ENCODE data around the gene MPZL2. TPM values are rescaled to one million over a fixed set of nuclear protein-coding genes. Genes with fewer than 3 reads are reported as not detected.

The MPZL2 gene
- total and polyA plus RNA-seq, 8 donors, result 52.0 to 117 (median 72.6) TPM

DNA sequence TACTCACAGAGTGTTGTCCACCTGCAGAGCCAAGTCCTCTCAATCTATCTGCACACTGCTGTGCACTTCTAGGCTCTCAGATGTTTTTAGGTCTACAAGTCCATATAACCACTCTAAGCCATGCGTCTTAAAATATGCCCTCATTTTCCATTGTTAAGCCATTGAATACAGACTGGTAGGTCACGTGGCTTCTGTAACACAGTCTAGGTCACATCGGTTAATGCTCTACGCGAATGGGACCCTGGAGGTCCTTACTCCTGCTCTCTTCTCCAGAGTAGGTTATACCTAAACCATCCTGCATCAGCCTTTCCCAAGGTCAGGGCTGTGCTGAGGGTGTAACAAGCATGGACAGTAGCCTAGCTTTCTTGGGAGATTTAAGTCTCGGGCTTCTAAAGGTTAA is 40.1 kb downstream of the MPZL2 start:
- Histone ChIP-seq H3K9me3 (no peaks in the 10 kb centered on the region), H3K27ac (peak overlapping the region in 1 of 2 donors; percentile 81), H3K4me3 (peak overlapping the region in 1 of 2 donors; percentile 31), H3K27me3 (no peaks in the 10 kb centered on the region), H3K36me3 (no peaks in the 10 kb centered on the region), H3K4me1 (peaks cover 0 to 81% of the 10 kb centered on the region in 2 donors)
- ATAC-seq (peak; percentile 9), DNase-seq (no peak)
- intact Hi-C loops (cut with DNase I), result no loop called here
- TF ChIP-seq, protein P1, sequence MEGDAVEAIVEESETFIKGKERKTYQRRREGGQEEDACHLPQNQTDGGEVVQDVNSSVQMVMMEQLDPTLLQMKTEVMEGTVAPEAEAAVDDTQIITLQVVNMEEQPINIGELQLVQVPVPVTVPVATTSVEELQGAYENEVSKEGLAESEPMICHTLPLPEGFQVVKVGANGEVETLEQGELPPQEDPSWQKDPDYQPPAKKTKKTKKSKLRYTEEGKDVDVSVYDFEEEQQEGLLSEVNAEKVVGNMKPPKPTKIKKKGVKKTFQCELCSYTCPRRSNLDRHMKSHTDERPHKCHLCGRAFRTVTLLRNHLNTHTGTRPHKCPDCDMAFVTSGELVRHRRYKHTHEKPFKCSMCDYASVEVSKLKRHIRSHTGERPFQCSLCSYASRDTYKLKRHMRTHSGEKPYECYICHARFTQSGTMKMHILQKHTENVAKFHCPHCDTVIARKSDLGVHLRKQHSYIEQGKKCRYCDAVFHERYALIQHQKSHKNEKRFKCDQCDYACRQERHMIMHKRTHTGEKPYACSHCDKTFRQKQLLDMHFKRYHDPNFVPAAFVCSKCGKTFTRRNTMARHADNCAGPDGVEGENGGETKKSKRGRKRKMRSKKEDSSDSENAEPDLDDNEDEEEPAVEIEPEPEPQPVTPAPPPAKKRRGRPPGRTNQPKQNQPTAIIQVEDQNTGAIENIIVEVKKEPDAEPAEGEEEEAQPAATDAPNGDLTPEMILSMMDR (IDR thresholded peaks at IDR 0.05), result no peak

DNA sequence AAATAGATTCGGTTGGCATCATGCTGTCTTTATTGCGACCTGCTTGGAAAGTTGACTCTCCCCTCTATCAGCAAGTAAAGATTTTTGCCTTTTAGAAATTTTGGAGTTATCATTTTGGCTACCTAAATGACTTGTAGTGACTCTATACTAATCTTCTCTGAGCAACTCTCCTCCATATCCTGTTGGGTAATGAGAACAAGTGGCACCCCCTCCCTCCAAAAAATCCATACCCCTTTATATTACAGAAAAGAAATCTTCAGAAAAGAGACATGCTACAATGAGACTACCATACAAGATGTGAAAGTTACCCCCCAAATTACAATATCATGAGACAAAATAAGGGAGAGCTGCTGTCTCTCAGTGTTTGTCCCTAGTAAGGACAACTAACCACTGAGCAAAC is 40.5 kb downstream of the MPZL2 start:
- ATAC-seq, result no peak
- Histone ChIP-seq H3K9me3 (no peaks in the 10 kb centered on the region), H3K27ac (peak overlapping the region in 1 of 2 donors; percentile 81), H3K36me3 (no peaks in the 10 kb centered on the region), H3K4me3 (peak overlapping the region in 1 of 2 donors; percentile 31), H3K27me3 (no peaks in the 10 kb centered on the region), H3K4me1 (peaks cover 0 to 80% of the 10 kb centered on the region in 2 donors)
- no peak for DNase-seq
- intact Hi-C loops (cut with DNase I), result no loop called here
- TF ChIP-seq, protein P1 (IDR thresholded peaks at IDR 0.05), result no peak

DNA sequence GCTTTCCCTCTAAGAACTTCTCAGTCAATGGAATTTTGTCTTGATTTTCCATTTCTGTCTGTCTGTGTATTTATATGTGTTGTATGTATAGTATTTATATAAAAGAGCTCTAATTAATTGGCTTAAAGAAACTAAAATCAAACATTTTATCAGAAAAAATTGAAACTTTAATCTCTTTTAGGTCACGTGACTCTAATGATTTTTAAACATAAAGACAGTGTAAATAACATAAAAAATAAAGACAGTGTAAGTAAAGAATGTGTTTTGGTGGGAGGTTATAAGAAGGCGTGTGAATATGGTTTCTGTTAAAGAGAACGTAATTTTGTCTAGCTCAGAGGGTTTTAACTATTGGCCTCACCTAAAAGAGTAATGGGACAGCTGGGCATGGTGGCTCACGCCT is 41.7 kb downstream of the MPZL2 start:
- TF ChIP-seq, protein P1 (IDR thresholded peaks at IDR 0.05), result no peak
- Histone ChIP-seq H3K4me3 (no peak overlapping the region), H3K4me1 (peaks cover 0 to 80% of the 10 kb centered on the region in 2 donors), H3K27ac (no peak overlapping the region), H3K36me3 (no peaks in the 10 kb centered on the region), H3K27me3 (no peaks in the 10 kb centered on the region), H3K9me3 (no peaks in the 10 kb centered on the region)
- ATAC-seq (no peak), DNase-seq (no peak)
- intact Hi-C loops (cut with DNase I), result no loop called here

DNA sequence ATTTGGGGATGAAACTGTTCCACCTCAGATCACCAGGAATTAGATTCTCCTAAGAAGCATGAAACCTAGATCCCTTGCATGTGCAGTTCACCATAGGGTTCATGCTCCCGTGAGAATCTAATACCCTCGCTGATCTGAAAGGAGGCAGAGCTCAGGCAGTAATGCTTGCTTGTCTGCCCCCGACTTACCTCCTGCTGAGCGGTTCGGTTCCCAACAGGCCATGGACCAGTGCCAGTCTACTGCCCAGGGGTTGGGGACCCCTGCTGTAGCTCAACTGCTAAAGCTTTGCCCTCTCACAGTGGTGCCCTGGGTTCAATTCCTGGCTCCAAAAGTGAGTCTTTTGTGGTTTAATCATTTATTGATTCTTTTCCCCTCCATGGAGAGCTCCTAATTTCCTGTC is 42.7 kb downstream of the MPZL2 start:
- Histone ChIP-seq H3K4me1 (peaks cover 0 to 80% of the 10 kb centered on the region in 2 donors), H3K9me3 (no peaks in the 10 kb centered on the region), H3K4me3 (no peak overlapping the region), H3K27ac (no peak overlapping the region), H3K36me3 (no peaks in the 10 kb centered on the region), H3K27me3 (no peaks in the 10 kb centered on the region)
- DNase-seq, result no peak
- intact Hi-C loops (cut with DNase I), result no loop called here
- TF ChIP-seq, protein P1 (IDR thresholded peaks at IDR 0.05), result no peak
- no peak for ATAC-seq

DNA sequence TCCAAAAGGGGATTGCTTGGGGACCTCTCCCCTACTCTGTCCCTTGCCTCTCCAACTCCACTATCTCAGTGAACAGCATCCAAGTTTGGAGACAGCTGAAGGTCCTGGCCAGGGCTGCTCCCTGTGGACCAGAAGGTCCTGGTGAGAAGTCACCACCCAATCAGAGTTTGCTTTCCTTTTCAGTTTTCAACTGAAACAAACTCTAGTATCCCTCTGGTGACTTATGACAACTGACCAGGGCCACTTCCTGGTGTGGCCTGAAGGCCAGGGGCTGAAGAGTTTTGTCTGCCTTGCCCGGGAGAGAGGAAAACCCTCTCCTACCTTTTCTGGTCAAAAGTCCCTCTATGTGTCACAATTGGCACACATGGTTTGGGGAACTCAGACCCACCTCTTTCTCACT is 44.4 kb downstream of the MPZL2 start:
- Histone ChIP-seq H3K4me3 (no peak overlapping the region), H3K27ac (peak overlapping the region in 1 of 2 donors; percentile 38), H3K9me3 (no peaks in the 10 kb centered on the region), H3K4me1 (peaks cover 0 to 83% of the 10 kb centered on the region in 2 donors), H3K36me3 (no peaks in the 10 kb centered on the region), H3K27me3 (no peaks in the 10 kb centered on the region)
- no peak for ATAC-seq
- TF ChIP-seq, protein P1 (IDR thresholded peaks at IDR 0.05), result no peak
- intact Hi-C loops (cut with DNase I), result no loop called here
- no peak for DNase-seq

Measured in left lung (tissue), 10 donors.